Subcutaneous abdominal adipose tissue (tissue), 5 donors: ENCODE measurements around the gene ARHGEF11.

Experiments
- H3K27ac ChIP-seq: one replicate; pipeline ENCODE4 v1.7.0; 2013; ENCODE audit warnings: low read depth, mild to moderate bottlenecking, inconsistent platforms, low read length, moderate library complexity
- H3K27me3 ChIP-seq, 5 donors: one replicate each; pipeline ENCODE4 v1.7.0; 2013; ENCODE audit warnings: low read length in 5 of 5, inconsistent platforms in 1 of 5; ENCODE audit not compliant: control insufficient read depth in 5 of 5, insufficient read depth in 4 of 5
- H3K36me3 ChIP-seq, 5 donors: one replicate each; pipeline ENCODE4 v1.7.0; 2013; ENCODE audit warnings: low read length in 5 of 5; ENCODE audit not compliant: control insufficient read depth in 5 of 5, insufficient read depth in 5 of 5
- H3K4me1 ChIP-seq, 5 donors: one replicate each; pipeline ENCODE4 v1.7.0; 2013; ENCODE audit warnings: low read length in 5 of 5, mild to moderate bottlenecking in 3 of 5, moderate library complexity in 1 of 5; ENCODE audit not compliant: control insufficient read depth in 5 of 5, insufficient read depth in 5 of 5
- H3K4me3 ChIP-seq, 5 donors: one replicate each; pipeline ENCODE4 v1.7.0; 2013; ENCODE audit warnings: low read length in 5 of 5, low read depth in 1 of 5
- H3K9ac ChIP-seq, 5 donors: one replicate each; pipeline ENCODE4 v1.7.0; 2013; ENCODE audit warnings: low read length in 5 of 5, mild to moderate bottlenecking in 4 of 5, moderate library complexity in 3 of 5
- H3K9me3 ChIP-seq, 5 donors: one replicate each; pipeline ENCODE4 v1.7.0; 2013; ENCODE audit warnings: low read length in 5 of 5; ENCODE audit not compliant: control insufficient read depth in 5 of 5
- donor health status: healthy.
- donor health status: healthy.
- donor health status: healthy.
- donor health status: healthy.
- donor health status: healthy.

The ARHGEF11 gene

DNA sequence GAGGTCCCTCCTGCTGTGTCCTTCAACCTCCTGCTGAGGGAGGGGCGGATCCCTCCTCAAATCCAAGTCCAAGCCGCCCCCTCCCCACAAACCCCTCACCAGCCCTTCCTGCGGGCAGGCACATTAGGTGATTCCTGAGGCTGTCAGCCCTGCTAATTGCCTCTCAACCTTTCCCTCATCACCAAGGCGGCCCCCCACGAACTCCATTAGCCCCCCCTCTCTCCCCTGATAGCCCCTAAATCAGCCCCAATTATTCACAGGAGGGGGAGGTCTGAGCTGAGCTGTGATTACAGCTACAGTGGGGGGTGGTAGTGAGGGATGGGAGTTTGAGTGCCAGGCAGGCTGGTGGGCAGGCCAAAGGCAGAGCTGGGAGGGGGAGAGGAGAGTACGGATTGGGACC lies 157.8 kb downstream of the ARHGEF11 start:
- Histone ChIP-seq H3K27ac (no peak overlapping the region), H3K4me3 (no peak overlapping the region), H3K27me3 (peaks cover 6 to 27% (median 16%) of the 10 kb centered on the region in 5 donors), H3K36me3 (no peaks in the 10 kb centered on the region), H3K9me3 (no peaks in the 10 kb centered on the region), H3K4me1 (peaks cover 0 to 10% (median 5%) of the 10 kb centered on the region in 5 donors), H3K9ac (no peak overlapping the region)

DNA sequence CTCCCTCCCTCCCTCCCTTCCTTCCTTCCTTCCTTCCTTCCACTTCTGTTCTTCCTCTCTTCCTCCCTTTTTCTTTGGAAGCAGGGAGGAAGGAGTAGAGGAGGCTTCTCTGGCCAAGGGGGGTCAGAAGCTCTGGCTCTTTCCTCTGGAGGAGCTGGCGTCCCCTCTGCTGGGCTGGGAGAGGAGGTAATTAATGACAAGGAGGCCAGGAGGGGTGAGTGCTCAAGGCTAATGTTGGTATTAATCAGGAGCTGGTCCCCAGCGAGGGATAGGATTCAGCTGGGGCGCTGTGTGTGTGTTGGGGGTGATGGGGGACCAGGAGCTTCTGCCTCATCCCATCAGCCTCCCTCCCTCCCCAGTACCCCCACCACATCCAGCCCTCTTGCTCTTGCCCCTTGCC lies 158.2 kb downstream of the ARHGEF11 start:
- H3K27ac ChIP-seq, result no peak overlapping the region
- peaks cover 6 to 31% (median 20%) of the 10 kb centered on the region in 5 donors for H3K27me3 ChIP-seq
- no peaks in the 10 kb centered on the region for H3K9me3 ChIP-seq
- H3K9ac ChIP-seq, result no peak overlapping the region
- peaks cover 0 to 6% (median 5%) of the 10 kb centered on the region in 5 donors for H3K4me1 ChIP-seq
- H3K36me3 ChIP-seq, result no peaks in the 10 kb centered on the region
- no peak overlapping the region for H3K4me3 ChIP-seq

DNA sequence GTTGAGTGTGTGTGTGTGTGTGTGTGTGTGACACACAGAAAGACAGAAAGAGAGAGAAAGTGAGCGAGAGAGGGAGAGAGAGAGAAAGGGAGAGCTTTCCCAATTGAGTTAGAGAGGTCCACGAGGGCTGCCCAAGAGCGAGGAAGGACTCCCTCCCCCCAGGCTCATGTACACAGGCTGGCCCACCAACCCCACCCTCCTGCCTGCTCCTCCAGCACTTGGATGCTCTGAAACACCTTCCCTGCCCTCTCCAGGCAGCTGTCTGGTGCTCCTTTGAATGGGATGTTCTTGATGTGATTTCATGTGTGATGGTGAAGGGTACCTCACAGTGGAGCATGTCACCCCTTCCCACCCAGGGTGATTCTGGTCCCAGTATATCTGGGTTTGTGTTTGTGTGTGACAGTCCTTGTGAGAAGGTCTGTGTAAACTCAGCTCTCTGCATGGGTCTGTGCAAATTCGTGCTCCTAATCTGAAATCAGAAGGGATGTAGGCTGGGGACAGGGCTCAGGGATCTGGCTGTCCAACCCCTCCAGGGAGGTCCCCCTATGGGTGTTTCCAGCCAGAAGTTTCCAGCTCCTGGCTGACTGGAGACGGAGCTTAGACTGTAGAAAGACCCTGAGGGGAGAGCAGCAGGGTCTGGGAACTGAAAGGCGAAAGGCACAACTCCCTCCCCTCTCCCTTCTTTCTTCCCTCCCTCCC lies 158.8 kb downstream of the ARHGEF11 start:
- no peak overlapping the region for H3K9ac ChIP-seq
- no peaks in the 10 kb centered on the region for H3K36me3 ChIP-seq
- H3K4me3 ChIP-seq, result no peak overlapping the region
- H3K27ac ChIP-seq, result no peak overlapping the region
- H3K27me3 ChIP-seq, result peaks cover 10 to 34% (median 24%) of the 10 kb centered on the region in 5 donors
- H3K9me3 ChIP-seq, result no peaks in the 10 kb centered on the region
- peaks cover 0 to 2% (median 0%) of the 10 kb centered on the region in 5 donors for H3K4me1 ChIP-seq

DNA sequence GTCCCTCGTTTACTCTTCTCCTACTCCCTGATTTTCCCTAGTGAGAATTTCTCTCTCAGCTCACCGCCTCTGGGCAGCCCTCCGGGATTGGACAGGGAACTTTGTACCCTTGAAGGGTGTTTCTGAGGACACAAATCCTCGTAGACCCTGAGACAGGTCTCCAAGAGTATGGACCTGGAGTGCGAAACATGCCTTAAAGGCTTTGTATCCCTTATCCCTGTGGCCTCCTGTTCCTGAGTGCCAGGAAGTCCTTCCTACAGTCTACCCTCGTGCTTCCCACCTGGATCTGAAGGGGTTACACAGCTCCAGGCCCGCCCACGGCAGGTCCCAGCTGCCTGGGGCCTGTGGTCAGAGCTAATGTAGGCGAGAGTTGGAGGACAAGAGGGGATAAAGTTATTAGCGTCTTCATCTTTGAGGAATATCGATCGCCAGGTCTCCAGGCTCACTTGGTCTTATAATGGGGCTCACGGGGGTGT lies 159.6 kb downstream of the ARHGEF11 start:
- H3K9me3 ChIP-seq, result no peaks in the 10 kb centered on the region
- no peak overlapping the region for H3K4me3 ChIP-seq
- H3K27ac ChIP-seq, result no peak overlapping the region
- peaks cover 10 to 40% (median 24%) of the 10 kb centered on the region in 5 donors for H3K27me3 ChIP-seq
- peaks cover 0 to 2% (median 0%) of the 10 kb centered on the region in 5 donors for H3K4me1 ChIP-seq
- no peak overlapping the region for H3K9ac ChIP-seq
- H3K36me3 ChIP-seq, result no peaks in the 10 kb centered on the region

DNA sequence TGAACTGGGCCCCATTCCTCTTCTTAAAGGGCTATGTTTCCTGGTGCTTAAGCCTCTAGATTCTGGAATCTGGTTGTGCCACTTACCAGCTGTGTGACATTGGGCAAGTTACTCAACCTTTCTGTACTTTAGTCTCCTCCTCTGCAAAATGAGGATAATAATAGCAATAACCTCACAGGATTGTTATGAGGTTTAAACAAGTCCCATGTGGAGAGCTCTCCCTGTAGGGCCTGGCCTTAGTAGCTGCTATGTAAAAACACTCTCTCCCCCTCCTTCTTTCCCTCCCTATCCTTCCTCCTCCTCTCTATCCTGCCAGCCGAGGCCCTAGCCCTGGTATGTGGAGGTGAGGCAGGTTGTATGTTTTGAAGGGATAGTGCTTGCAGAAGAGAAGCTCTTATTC lies 160.2 kb downstream of the ARHGEF11 start:
- Histone ChIP-seq H3K27me3 (peaks cover 10 to 42% (median 28%) of the 10 kb centered on the region in 5 donors), H3K9me3 (no peaks in the 10 kb centered on the region), H3K36me3 (no peaks in the 10 kb centered on the region), H3K4me3 (no peak overlapping the region), H3K9ac (no peak overlapping the region), H3K27ac (no peak overlapping the region), H3K4me1 (peaks cover 0 to 2% (median 0%) of the 10 kb centered on the region in 5 donors)
